ENCODE data around the gene ASIC5. TPM values are rescaled to one million over a fixed set of nuclear protein-coding genes. Genes with fewer than 3 reads are reported as not detected.
"Not testable (repeated sequence)": the region's sequence is repeated elsewhere in the genome, so short reads cannot be mapped to it uniquely, and the experiment has no call there.

The ASIC5 gene
- total RNA-seq, 1 donor from 2014 or later: not detected

DNA sequence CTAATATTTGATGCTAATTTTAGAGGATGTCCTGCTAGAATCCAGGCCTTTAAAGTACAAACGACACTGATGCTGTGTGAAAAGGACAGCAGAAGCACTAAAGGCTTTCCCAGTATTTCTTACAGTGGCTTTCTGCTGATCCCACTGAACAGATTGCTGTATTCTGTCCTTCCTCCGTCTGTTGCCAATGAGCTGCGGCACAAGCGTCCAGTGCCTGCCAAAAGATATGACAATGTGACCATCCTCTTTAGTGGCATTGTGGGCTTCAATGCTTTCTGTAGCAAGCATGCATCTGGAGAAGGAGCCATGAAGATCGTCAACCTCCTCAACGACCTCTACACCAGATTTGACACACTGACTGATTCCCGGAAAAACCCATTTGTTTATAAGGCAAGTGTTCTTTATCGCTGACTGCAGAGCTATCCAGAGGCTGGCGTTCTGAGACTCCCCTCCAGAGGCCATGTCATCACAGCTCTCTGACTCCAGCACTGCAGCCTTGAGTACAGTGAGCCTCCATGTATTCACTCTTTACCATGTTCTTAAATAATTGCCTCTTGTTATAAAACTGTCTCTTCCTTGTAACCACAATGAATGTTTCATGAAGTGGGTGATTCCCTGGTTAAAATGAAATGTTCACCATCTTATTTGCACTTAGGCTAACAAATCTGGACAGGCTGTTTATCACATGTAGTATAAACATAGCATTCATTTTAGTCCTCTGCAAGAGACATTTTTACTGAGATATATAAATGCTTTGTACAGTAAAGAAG lies 63.7 kb downstream of the ASIC5 start:
- peak; percentile 23 for ATAC-seq
- no peak for DNase-seq (ENCODE audit: low spot score)

DNA sequence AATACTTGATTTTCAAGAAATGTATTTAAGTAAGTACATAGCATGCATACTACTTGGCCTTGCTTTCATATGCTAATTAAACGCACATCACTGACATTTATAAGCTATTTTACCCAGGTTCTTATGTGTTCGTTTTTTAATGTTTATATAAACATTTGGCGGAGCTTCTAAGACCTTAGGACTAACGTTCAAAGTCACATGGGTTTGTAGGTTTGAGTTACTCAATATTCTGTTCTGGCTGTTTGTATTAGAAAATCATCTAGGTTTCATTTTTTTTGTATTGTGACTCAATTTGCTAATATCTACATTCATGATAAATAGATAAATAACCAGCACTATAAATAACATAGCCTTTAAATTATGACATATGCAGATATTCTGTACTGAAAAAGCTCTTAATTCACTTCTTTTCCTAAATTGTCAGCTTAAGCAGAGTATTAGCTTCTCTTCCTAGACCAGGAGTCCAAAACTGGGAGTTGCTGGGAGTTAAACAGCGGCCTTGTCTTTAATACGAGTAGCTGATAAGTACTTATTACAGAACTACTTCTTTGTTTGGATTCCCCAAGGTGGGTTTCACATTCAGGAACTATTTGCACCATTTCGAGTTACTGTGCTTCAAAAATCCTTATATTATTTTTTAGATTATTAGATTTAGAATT lies 65.3 kb downstream of the ASIC5 start:
- no peak for DNase-seq (ENCODE audit: low spot score)
- peak; percentile 78 for ATAC-seq

DNA sequence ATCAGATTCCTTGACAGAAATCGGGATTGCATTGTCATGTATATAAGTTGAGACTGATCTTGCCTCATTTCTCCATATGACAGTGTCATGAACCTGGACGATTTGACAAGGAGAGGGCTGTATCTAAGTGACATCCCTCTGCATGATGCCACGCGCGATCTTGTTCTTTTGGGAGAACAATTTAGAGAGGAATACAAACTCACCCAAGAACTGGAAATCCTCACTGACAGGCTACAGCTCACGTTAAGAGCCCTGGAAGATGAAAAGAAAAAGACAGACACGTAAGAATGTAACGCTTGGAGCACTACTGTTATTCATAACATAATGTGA lies 66.3 kb downstream of the ASIC5 start:
- DNase-seq (ENCODE audit: low spot score): no peak
- no peak for ATAC-seq

DNA sequence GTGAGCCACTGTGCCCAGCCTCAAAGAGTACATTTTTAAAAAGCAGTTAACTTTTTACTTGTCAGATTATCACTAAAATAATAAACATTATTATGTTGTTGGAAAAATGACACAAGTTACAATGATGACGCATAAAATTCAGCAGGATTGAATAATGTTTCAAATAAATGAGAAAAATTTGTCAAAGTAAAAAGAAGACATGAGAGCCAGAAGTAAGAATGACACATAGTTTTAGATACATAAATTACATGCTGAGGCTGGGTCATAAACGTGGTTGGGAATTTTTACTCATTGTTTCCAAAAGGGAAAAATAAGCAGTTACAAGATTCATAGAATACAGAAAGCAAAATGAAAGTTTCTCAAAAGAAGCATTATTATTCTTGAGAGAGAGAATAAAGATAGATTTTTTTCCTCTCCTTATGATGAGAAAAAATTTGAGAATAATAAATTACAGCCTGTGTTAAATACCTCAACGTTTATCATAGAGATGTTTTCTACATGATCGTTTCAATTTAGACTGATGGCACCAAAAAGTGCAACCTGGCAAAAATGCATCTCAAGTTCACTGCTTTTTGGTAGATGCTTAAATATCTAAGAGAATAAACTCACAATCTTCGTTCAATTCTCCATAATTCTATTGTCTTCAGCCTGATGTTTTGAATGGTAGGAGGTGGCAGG lies 66.8 kb downstream of the ASIC5 start:
- ATAC-seq: no peak
- no peak for DNase-seq (ENCODE audit: low spot score)

DNA sequence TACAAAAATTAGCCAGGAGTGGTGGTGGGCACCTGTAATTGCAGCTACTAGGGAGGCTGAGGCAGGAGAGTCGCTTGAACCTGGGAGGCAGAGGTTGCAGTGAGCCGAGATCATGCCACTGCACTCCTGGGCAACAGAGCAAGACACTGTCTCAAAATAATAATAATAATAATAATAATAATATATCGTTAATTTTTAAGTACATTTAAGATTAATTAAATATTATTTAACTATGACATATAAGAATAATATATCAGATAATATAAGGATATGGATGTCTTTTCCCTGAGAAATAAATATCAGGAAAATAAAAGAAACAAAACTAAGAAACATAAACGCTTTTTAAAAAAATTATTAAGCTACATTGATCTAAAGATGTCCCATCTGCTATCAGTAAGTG lies 68.5 kb downstream of the ASIC5 start:
- ATAC-seq; DNase-seq (ENCODE audit: low spot score): not testable (repeated sequence)

DNA sequence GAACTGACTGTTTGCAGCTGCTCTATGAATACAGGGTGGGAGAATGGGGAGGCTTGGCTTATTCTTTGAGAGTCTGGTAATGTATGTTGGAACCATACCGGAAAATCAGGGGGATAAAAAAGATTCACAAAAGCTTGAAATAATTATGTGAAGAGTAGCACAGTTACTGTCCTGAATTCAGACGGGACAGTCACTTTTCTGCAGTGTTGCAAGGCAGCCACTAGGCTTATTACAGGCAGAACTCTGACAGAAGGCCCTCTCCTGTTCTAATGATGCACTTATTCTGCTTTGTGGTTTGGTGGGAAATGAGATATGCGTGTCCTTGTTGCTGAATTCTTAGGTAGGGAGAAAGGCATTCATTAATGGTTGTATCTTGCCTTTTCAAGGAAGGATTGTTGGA lies 70.1 kb downstream of the ASIC5 start:
- no peak for DNase-seq (ENCODE audit: low spot score)
- peak; percentile 78 for ATAC-seq

DNA sequence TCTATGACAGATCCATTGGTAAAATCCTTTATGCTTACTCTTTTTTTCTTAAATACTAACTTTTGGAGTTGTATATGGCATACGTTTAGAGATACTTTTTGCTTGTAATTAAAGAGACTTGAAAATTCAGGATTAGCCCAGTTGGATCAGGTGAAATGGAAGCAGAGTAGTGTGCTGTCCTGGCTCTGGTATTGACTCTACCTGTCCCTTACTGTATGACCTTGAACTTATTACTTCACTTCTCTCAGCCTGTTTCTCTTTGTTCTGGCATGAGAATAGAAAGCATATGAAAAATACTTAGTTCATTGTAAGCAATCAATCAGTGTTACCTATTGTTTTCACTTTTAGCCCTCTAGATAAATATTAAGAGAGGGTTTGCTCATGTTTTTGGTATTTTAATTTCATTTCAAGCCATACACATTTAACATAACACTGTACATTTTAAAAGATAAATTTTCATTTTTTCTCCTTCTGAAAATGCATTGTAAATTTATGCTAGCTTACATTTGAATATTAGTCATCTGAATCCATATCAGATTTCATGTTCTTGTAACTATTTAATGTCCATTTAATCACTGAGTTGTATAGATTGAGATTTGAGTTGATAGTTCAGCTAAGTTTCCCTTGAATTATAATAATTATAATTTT lies 71.4 kb downstream of the ASIC5 start:
- ATAC-seq (peak; percentile 84), DNase-seq (ENCODE audit: low spot score) (no peak)

DNA sequence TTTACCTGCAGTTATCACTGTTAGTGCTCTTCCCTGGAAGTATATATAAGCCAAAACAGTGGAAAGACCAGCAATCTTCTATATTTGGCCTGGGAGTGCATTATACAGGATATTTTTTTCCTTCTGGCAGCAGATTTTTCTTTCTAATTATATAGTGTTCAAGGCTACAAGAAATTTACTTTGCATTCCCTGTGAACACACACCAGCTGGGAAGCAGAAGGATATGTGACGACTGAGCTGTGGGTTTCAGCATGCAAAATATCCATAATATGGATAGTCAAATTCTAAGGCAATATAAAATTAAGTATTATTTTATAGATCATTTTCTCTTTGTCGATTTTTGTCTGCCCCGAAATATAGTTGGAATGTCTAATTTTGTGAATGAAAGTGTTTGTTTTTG lies 76.1 kb downstream of the ASIC5 start:
- ATAC-seq (no peak), DNase-seq (ENCODE audit: low spot score) (no peak)

DNA sequence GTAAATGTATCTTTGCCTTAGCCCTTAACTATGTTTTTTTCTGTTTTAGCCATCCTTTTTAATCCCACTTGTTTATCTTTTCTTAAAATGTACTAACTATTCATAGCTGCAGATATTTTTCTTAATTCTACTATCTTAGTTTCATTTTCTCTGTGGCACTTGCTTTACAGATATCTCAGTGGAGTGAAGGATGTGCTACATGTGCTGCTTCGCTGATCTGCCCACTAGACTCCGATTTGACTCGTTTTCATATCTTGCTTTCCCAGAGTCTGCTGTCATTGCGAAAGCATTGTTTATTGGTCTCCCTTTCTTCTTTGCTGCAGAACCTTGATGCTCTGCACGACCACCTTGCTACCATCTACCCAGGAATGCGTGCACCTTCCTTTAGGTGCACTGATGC lies 76.7 kb downstream of the ASIC5 start:
- DNase-seq (ENCODE audit: low spot score) (no peak), ATAC-seq (peak; percentile 21)

DNA sequence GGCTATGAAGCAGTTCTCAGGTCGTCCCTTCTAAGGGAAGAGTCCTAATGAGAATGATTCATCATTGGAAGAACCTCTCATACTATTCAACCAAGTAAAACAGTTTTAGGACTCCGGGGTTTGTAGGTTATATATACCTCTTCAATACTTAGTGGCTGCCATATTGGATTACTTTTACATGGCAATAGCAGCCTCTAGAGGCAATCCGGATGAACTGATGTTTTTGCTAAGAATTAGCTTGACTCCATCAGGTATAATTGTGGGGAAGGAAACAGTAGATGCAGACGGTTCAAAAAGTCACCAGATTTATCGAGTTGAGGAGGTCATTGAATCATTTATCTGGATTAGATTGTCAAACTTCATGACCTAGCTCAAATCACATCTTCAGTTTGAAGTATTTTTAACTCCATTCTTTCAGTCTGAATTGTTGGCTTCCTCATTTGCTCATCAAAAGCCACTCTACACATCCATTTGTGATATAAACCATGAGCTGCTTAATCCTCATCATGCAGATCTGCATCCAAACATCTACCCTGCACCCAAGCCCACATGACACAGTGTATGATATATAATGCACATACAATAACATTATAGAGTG lies 78.9 kb downstream of the ASIC5 start:
- ATAC-seq (peak; percentile 98), DNase-seq (ENCODE audit: low spot score) (no peak)

DNA sequence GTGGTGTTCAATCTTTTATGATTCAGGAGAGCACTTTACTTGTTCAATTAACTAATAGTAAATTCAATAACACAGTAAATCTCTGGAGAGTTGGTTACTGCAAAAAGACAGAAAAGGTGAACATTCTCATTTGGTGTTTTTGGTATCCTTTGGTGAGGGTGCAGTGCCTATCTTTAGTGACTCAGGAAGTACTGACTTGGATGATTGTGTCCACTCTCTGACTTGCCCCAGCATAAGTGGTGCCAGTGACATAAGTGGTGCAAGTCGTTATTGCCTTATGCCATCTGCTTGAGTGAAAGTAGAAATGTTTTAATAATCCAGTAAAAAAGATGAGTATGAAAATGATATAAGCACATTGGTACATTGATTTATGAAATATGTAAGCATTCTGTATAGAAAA lies 80.2 kb downstream of the ASIC5 start:
- DNase-seq (ENCODE audit: low spot score): no peak
- no peak for ATAC-seq

DNA sequence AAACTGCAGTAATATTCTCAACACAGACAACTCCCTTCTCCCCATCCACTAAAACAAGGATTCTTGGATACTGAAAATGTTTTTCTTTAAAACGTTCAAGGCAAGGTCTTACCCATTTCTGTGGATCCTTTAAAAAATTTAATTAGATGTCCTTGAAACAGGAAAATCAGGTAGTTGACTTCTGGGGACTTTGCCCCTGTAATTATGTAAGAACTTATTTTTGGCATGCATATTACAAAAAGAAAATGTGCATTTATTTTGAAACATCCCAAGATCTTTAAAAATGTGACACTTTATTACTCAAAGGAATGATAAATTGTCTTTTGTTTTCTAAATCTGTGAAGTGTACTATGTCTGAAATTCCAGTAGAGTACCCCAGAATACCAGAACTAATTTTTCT lies 81.4 kb downstream of the ASIC5 start:
- ATAC-seq (no peak), DNase-seq (ENCODE audit: low spot score) (no peak)

DNA sequence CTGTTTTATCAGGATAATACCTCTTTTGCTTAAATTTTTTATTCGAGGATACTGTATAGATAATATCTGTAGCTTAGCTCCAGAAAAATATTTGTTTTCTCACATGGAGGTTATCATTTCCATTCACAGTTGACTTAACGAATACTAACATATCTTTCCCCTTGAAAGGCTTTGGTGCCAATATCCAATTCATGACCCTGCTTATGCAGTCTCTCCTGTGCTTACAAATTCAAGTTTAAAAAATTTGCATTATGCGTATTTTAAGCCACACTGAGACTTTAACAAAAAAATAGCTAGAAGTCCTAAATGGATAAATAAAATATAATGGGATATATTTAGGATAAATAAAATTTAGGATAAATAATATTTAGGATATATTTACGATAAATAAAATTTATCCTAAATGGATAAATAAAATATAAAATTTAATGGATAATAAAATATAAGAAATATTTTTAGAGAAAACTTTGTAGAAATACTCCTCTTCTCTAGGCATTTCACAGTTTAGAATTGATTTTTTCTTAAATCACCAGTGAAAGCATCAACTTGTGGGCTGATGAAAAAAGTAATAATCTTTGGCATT lies 84.7 kb downstream of the ASIC5 start:
- no peak for DNase-seq (ENCODE audit: low spot score)
- ATAC-seq: no peak

DNA sequence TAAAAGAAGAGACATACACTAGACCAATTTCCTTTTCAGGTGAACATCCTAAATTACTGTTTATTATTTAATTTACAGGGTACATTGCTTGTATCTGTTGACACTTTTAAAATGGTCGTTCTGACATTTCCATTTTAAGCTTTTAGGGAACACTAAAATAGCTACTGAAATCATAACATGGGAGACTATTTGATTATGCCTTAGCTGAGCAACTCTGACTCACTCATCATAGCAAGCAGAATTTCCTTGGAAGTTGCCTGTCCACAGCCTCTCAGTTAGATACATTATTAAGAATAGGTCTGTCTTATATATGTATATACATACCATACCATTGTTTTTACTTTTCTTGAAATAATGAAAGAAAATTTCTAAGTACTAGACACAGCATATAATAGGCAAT lies 85.3 kb downstream of the ASIC5 start:
- ATAC-seq: no peak
- no peak for DNase-seq (ENCODE audit: low spot score)

Other genes starting within 250 kb of the ASIC5 start
- gene GUCY1A1, start 199.4 kb downstream of the ASIC5 start, total RNA-seq: 4.9 TPM
- 2.1 TPM for gene GUCY1B1, start 107.3 kb downstream of the ASIC5 start, total RNA-seq
- 520 TPM for gene TDO2, start 37.4 kb upstream of the ASIC5 start, total RNA-seq
- gene CTSO, start 87.6 kb upstream of the ASIC5 start, total RNA-seq: 38.8 TPM

All from left lobe of liver (tissue), 2 donors.